Ammon's horn (tissue), 1 donor: ENCODE data around the gene VPS35.

ENCODE experiments used
- DNase-seq: peaks from one replicate; pipeline ENCODE4 v3.0.0-alpha.2; 2016; ENCODE audit warnings: low spot score

VPS35 gene

GRCh38 chr16:46613352-46613751, 75.6 kb downstream of the VPS35 start:
- no peak for DNase-seq

- DNase-seq = no peak
Measured at GRCh38 chr16:46612121-46612520, 76.9 kb downstream of the VPS35 start.

GRCh38 chr16:46607529-46607928, 81.4 kb downstream of the VPS35 start:
- peak; percentile 66 for DNase-seq

- no peak for DNase-seq
Measured at GRCh38 chr16:46606231-46606630, 82.7 kb downstream of the VPS35 start.
